AG09319 (cell line): Measurements from ENCODE around the gene DYSF.

Experiments
- DNase-seq: peaks from one replicate; pipeline ENCODE4 v3.0.0-alpha.2; 2010; ENCODE audit warnings: low read depth; ENCODE audit errors: extremely low read depth
- TF ChIP-seq, protein P1 (sequence below): IDR thresholded peaks from 2 replicates; pipeline ENCODE4 v1.5.1; 2011; ENCODE audit warnings: low read depth, mild to moderate bottlenecking, inconsistent platforms, low read length, moderate library complexity

The DYSF gene

DNA sequence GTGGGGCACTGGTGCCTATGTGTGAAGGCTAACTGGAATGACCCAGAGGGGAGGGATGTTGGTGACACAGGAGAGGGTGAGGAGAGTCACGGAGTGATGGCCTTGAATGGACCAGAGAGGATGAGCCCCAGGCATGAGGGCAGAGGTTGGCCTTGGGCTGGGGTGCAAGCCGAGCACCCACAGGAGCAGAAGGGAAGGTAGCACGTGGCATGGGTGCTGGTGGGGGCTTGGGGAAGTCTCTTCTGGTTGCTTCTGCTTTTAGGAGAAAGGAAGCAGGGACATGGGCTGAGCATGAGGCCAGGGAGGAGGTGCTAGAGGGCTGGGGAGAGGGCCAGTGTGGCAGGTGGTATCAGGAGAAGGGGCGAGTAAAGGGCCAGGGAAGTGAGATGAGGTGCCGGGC, 183.8 kb downstream of the DYSF start:
- TF ChIP-seq, protein P1, sequence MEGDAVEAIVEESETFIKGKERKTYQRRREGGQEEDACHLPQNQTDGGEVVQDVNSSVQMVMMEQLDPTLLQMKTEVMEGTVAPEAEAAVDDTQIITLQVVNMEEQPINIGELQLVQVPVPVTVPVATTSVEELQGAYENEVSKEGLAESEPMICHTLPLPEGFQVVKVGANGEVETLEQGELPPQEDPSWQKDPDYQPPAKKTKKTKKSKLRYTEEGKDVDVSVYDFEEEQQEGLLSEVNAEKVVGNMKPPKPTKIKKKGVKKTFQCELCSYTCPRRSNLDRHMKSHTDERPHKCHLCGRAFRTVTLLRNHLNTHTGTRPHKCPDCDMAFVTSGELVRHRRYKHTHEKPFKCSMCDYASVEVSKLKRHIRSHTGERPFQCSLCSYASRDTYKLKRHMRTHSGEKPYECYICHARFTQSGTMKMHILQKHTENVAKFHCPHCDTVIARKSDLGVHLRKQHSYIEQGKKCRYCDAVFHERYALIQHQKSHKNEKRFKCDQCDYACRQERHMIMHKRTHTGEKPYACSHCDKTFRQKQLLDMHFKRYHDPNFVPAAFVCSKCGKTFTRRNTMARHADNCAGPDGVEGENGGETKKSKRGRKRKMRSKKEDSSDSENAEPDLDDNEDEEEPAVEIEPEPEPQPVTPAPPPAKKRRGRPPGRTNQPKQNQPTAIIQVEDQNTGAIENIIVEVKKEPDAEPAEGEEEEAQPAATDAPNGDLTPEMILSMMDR = no peak
- DNase-seq = no peak

GRCh38 chr2:71637736-71638135, 184.4 kb downstream of the DYSF start:
- TF ChIP-seq, protein P1 = no peak

GRCh38 chr2:71639735-71640134, 186.4 kb downstream of the DYSF start:
- TF ChIP-seq, protein P1 = no peak

More at GRCh38 chr2:71637736-71638135, 184.4 kb downstream of the DYSF start:
- DNase-seq = no peak

GRCh38 chr2:71640489-71640888, 187.1 kb downstream of the DYSF start:
- TF ChIP-seq, protein P1 = no peak
- DNase-seq = no peak

More at GRCh38 chr2:71639735-71640134, 186.4 kb downstream of the DYSF start:
- DNase-seq = no peak

- no peak for DNase-seq
- TF ChIP-seq, protein P1 = no peak
Observed at GRCh38 chr2:71643674-71644357, 190.5 kb downstream of the DYSF start.

DNA sequence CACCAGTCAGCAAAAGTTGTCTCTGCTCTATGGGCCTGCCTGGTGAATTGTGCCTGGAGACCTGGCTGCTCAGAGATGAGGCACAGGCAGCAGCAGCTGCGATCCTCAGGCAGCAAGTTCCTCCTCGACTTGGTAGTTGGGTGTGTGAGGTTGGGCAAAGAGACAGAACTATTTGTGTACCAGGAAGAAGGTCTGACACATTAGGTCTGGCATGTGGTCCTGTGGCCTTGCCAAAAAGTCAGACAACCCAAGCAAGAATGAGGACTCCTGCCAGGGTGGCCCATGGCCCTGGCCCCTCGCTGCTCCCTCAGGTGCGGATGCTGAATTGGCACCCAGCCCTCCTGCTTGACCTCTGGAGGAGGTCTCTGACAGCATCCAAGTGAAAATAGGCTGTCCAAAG, 192.7 kb downstream of the DYSF start:
- DNase-seq = peak; percentile 11
- TF ChIP-seq, protein P1 = no peak

DNA sequence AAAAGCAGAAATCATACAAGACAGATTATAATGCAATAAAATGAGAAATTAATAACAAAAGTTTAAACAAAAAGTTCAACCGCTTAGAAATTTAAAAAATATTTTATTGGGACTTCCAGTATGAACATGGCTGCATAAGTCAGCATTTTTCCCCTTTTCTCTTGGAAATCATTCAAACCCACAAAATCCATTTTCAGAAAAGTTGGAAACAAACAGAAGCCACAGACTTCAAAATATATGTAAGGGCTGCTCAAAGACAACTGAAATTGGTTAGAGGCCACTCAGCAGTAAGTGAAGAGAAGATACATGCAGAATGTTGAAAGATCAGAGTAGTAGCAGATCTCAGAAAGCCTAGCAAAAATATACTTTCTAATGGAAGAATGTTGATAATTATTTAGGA, 194.0 kb downstream of the DYSF start:
- TF ChIP-seq, protein P1 = no peak
- no peak for DNase-seq
